ENCODE data around the gene RGL1.

GRCh38 chr1:183819059-183819458 is 14.1 kb downstream of the RGL1 start:
- no peak for TF ChIP-seq CTCF (IDR thresholded peaks at IDR 0.05)
- no peak for TF ChIP-seq POLR2A (IDR thresholded peaks at IDR 0.05)
- TF ChIP-seq POLR2AphosphoS5 (IDR thresholded peaks at IDR 0.05), result no peak
- TF ChIP-seq EP300 (IDR thresholded peaks at IDR 0.05; ENCODE audit: low read depth), result no peak
